Measurements from ENCODE around the gene PDGFB. TPM values are rescaled to one million over a fixed set of nuclear protein-coding genes. Genes with fewer than 3 reads are reported as not detected.

The PDGFB gene
- total RNA-seq, 1 donor from 2014 or later, result 29.8 TPM

DNA sequence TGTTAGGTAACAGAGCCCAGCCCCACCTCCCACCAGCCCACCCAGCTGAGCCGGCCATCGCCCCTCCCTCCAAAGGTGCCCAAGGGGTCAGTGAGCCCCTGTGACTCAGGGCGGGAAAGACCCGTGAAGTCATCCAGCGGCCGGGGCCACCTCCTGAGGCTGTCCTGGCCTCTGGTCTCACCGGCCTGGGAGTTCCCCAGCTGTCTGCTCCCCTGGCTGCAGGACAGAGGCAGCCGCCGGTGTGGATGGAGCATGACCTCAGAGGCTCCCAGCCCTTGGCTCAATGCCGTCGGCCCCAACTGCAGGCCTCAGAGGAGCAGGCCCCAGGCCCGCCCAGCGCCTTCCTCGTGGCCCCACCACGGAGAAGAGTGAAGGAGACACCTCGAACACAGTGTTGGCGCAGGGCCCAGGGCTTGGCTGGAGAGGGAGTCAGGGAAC lies 46.0 kb upstream of the PDGFB start:
- no peak for DNase-seq
- intact Hi-C loops (cut with DNase I), result no loop called here
- Histone ChIP-seq H3K27ac (no peak overlapping the region), H3K27me3 (no peaks in the 10 kb centered on the region), H3K4me3 (no peak overlapping the region), H3K9me3 (no peaks in the 10 kb centered on the region), H3K4me1 (peaks cover 23% of the 10 kb centered on the region), H3K36me3 (no peaks in the 10 kb centered on the region)
- ATAC-seq, result peak; percentile 8
- TF ChIP-seq, protein P1, sequence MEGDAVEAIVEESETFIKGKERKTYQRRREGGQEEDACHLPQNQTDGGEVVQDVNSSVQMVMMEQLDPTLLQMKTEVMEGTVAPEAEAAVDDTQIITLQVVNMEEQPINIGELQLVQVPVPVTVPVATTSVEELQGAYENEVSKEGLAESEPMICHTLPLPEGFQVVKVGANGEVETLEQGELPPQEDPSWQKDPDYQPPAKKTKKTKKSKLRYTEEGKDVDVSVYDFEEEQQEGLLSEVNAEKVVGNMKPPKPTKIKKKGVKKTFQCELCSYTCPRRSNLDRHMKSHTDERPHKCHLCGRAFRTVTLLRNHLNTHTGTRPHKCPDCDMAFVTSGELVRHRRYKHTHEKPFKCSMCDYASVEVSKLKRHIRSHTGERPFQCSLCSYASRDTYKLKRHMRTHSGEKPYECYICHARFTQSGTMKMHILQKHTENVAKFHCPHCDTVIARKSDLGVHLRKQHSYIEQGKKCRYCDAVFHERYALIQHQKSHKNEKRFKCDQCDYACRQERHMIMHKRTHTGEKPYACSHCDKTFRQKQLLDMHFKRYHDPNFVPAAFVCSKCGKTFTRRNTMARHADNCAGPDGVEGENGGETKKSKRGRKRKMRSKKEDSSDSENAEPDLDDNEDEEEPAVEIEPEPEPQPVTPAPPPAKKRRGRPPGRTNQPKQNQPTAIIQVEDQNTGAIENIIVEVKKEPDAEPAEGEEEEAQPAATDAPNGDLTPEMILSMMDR (IDR thresholded peaks at IDR 0.05), result no peak

DNA sequence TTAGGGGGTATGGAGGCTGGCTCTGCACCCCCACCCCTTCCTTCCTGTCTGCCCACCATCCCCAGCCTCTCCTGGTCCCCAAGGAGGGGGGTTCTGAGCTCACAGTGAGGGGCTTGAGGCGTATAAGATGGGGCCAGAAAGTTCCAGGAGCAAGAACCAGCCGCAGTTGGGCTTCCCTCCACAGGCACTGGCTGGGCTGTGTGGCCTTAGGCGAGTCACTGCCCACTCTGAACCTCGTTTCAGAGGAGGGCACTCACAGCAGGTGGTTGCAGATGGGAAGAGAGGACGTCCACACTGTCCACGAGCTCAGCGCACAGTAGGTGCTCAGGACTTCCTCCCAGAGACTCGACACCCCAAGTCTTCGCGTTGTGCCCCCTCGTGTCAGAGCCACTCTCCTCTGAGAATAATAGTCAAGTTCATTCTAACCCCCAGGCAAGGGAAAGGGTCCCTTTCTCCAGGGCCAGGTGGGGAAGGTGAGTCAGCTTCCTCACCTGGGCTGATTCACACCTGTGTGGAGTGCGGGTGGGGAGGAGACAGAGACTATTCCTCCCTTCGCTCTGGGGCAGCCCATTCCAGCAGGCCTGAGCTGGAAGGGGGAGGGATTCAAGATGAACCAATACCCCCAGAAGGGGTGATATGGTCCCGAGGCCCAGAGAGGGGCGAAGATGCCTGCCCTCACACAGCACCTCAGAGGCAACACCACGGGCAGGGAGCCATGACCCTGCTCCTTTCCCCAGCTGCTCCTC lies 45.4 kb upstream of the PDGFB start:
- DNase-seq (no peak), ATAC-seq (no peak)
- Histone ChIP-seq H3K4me1 (peaks cover 23% of the 10 kb centered on the region), H3K4me3 (no peak overlapping the region), H3K27ac (no peak overlapping the region), H3K9me3 (no peaks in the 10 kb centered on the region), H3K36me3 (no peaks in the 10 kb centered on the region), H3K27me3 (no peaks in the 10 kb centered on the region)
- intact Hi-C loops (cut with DNase I), result no loop called here
- TF ChIP-seq, protein P1 (IDR thresholded peaks at IDR 0.05), result no peak

- TF ChIP-seq, protein P1 (IDR thresholded peaks at IDR 0.05), result no peak
- ATAC-seq (no peak), DNase-seq (no peak)
- H3K27me3 ChIP-seq, result no peaks in the 10 kb centered on the region
- H3K4me1 ChIP-seq, result peaks cover 23% of the 10 kb centered on the region
- no peak overlapping the region for H3K27ac ChIP-seq
- no peaks in the 10 kb centered on the region for H3K36me3 ChIP-seq
- H3K9me3 ChIP-seq, result peaks cover 6% of the 10 kb centered on the region
- H3K4me3 ChIP-seq, result no peak overlapping the region
- intact Hi-C loops (cut with DNase I), result no loop called here
These were observed 44.8 kb upstream of the PDGFB start for GRCh38 chr22:39289533-39289932.

DNA sequence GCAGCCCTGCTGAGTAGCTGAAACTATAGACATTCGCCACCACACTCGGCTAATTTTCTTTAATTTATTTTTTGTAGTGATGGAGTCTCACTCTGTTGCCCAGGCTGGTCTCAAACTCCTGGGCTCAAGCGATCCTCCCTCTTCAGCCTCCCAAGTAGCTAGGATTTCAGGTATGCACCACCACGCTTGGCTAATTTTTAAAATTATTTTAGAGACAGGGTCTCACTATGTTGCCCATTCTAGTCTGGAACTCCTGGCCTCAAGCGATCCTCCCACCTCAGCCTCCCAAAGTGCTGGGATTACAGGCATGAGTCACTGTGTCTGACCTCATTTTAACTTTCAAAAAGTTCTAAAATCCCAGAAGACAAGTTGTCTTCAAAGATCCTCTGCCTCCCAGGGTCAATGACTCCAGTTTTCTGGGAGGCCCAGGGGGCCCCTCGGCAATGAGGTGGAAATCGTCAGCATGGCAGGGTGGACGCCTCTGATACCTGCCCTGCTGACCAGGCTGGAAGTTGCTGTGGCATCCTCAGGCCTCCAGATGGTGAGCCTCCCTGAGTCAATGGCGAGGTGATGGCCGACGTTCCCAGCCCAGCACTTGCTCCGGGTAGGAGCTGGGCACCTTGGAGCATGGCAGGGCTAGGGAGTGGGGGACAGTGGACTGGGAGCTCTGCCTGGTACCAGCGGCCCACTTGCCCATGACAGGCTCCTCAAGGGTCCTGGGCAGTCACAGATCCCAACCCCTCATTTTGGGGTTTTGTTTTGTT lies 43.5 kb upstream of the PDGFB start:
- Histone ChIP-seq H3K27me3 (no peaks in the 10 kb centered on the region), H3K27ac (no peak overlapping the region), H3K4me1 (peaks cover 33% of the 10 kb centered on the region), H3K4me3 (no peak overlapping the region), H3K9me3 (peaks cover 6% of the 10 kb centered on the region), H3K36me3 (no peaks in the 10 kb centered on the region)
- ATAC-seq (no peak), DNase-seq (no peak)
- intact Hi-C loops (cut with DNase I), result no loop called here
- TF ChIP-seq, protein P1 (IDR thresholded peaks at IDR 0.05), result no peak

DNA sequence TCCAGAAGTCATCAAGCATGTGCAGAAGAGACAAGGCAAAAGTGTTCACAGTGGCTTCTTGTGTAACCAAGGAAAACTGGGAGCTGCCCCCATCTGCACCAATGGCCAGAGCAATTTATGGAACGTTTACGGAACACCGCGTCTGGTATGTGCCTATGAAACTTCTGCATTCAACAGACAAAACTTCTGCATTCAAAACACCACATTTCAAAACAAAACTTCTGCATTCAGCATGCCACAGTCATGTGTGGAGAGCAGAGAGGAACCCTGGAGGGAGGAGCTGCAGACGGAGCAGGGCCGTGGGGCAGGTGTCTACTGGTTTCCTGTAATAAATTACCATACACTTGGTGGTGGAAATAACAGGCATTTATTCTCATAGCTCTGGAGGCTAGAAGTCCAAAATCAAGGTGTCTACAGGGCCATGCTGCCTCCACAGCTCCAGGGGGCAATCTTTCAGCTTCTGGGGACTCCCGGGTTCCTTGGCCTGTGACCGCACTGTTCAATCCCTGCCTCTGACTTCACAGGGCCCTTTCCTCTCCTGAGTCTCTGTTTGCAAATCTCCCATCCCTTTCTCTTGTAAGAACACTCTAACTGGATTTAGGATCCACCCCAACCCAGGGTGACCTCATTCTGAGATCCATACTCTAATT lies 42.4 kb upstream of the PDGFB start:
- Histone ChIP-seq H3K27ac (peak overlapping the region; percentile 58), H3K9me3 (peaks cover 6% of the 10 kb centered on the region), H3K27me3 (no peaks in the 10 kb centered on the region), H3K36me3 (no peaks in the 10 kb centered on the region), H3K4me1 (peaks cover 35% of the 10 kb centered on the region), H3K4me3 (no peak overlapping the region)
- intact Hi-C loops (cut with DNase I), result no loop called here
- peak; percentile 50 for ATAC-seq
- TF ChIP-seq, protein P1 (IDR thresholded peaks at IDR 0.05), result no peak
- DNase-seq, result no peak

All from upper lobe of right lung (tissue), 1 donor.